ENCODE data around the gene TMC5. TPM values are rescaled to one million over a fixed set of nuclear protein-coding genes. Genes with fewer than 3 reads are reported as not detected.
A peak's percentile ranks its signal among the peaks of the same experiment; 100 is the strongest.
"Not testable (repeated sequence)": the region's sequence is repeated elsewhere in the genome, so short reads cannot be mapped to it uniquely, and the experiment has no call there.

TMC5 gene
- total RNA-seq (2014; rRNA removed) = not detected in 2 replicates
- polyA plus RNA-seq (2012) = not detected

GRCh38 chr16:19417640-19418039, at the start of gene TMC5:
TMC5 (plus strand) TSS chr16:19417883; CDS start chr16:19440039, 22,156 bp downstream.
- DNase-seq (ENCODE audit: low read depth) = no peak

GRCh38 chr16:19372541-19372940, 45.1 kb upstream of the TMC5 start:
- not testable (repeated sequence) for DNase-seq (ENCODE audit: low read depth)

GRCh38 chr16:19374402-19374801, 43.3 kb upstream of the TMC5 start:
- DNase-seq (ENCODE audit: low read depth) = no peak

GRCh38 chr16:19375561-19376158, 42.0 kb upstream of the TMC5 start:
- DNase-seq (ENCODE audit: low read depth) = peak; percentile 41

GRCh38 chr16:19377864-19378263, 39.8 kb upstream of the TMC5 start:
- peak; percentile 3 for DNase-seq (ENCODE audit: low read depth)

GRCh38 chr16:19378511-19378910, 39.2 kb upstream of the TMC5 start:
- DNase-seq (ENCODE audit: low read depth) = no peak

GRCh38 chr16:19379838-19380237, 37.8 kb upstream of the TMC5 start:
- no peak for DNase-seq (ENCODE audit: low read depth)

GRCh38 chr16:19380328-19380727, 37.4 kb upstream of the TMC5 start:
- no peak for DNase-seq (ENCODE audit: low read depth)

GRCh38 chr16:19382084-19382801, 35.4 kb upstream of the TMC5 start:
- DNase-seq (ENCODE audit: low read depth) = no peak

- no peak for DNase-seq (ENCODE audit: low read depth)
These were observed 34.5 kb upstream of the TMC5 start for GRCh38 chr16:19382887-19383816.

GRCh38 chr16:19384656-19385055, 33.0 kb upstream of the TMC5 start:
- DNase-seq (ENCODE audit: low read depth) = no peak

GRCh38 chr16:19386525-19386924, 31.2 kb upstream of the TMC5 start:
- no peak for DNase-seq (ENCODE audit: low read depth)

- peak; percentile 21 for DNase-seq (ENCODE audit: low read depth)
These were observed 28.4 kb upstream of the TMC5 start for GRCh38 chr16:19389246-19389645.

- DNase-seq (ENCODE audit: low read depth) = not testable (repeated sequence)
These were observed 26.4 kb upstream of the TMC5 start for GRCh38 chr16:19391185-19391776.

- no peak for DNase-seq (ENCODE audit: low read depth)
These were observed 25.3 kb upstream of the TMC5 start for GRCh38 chr16:19392352-19392751.

GRCh38 chr16:19393226-19394111, 24.2 kb upstream of the TMC5 start:
- peak; percentile 18 for DNase-seq (ENCODE audit: low read depth)

GRCh38 chr16:19395646-19396267, 21.9 kb upstream of the TMC5 start:
- not testable (repeated sequence) for DNase-seq (ENCODE audit: low read depth)

- no peak for DNase-seq (ENCODE audit: low read depth)
These were observed 21.1 kb upstream of the TMC5 start for GRCh38 chr16:19396555-19397011.

- DNase-seq (ENCODE audit: low read depth) = not testable (repeated sequence)
These were observed 20.3 kb upstream of the TMC5 start for GRCh38 chr16:19397373-19397772.

- DNase-seq (ENCODE audit: low read depth) = no peak
These were observed 17.0 kb upstream of the TMC5 start for GRCh38 chr16:19400711-19401110.
